Endothelial cell of umbilical vein (primary cell): ENCODE results near the gene KIAA0753. TPM values are rescaled to one million over a fixed set of nuclear protein-coding genes. Genes with fewer than 3 reads are reported as not detected.

Experiments
- BruUV-seq: library from RNA; stranded (reverse); fragments of 400-500 nt; replicated peaks from 2 replicates; lab custom pipeline; 2021; lab: Mats Ljungman, UMichigan
- CTCF ChIA-PET: fragments of 300-600, 350-600 bp; sonication (Branson Sonifier 250); formaldehyde crosslinking; loops from one replicate; lab custom pipeline; 2021; ENCODE audit warnings: antibody characterized with exemption, inconsistent platforms; lab: Charles Lee
- POLR2A ChIA-PET: fragments of 300-600, 350-600 bp; sonication (Branson Sonifier 250); formaldehyde crosslinking; loops from one replicate; lab custom pipeline; 2021; ENCODE audit warnings: antibody characterized with exemption, inconsistent platforms; lab: Charles Lee
- DNase-seq: peaks from one replicate; pipeline ENCODE4 v3.0.0-alpha.2; 2011; ENCODE audit warnings: low read depth, low spot score
- FAIRE-seq: peaks from 2 replicates; lab custom pipeline; 2011; peaks lifted over from hg19 to GRCh38; lab: Jason Lieb, UNC
- H2AFZ ChIP-seq: 2 replicates; pipeline ENCODE4 v1.6.0; 2012; ENCODE audit warnings: low read depth, low read length, control low read depth, inconsistent platforms
- H3K27ac ChIP-seq: 2 replicates; pipeline ENCODE4 v1.5.1; 2011; ENCODE audit warnings: low read depth, mild to moderate bottlenecking, control low read depth, low read length, moderate library complexity; ENCODE audit not compliant: insufficient read depth
- H3K27me3 ChIP-seq, 2 experiments: 2 replicates each; pipeline versions ENCODE4 v1.6.0 to v1.6.1; 2011; ENCODE audit warnings: low read length in 2 of 2, mixed read lengths in 1 of 2; ENCODE audit not compliant: control insufficient read depth in 2 of 2, insufficient read depth in 2 of 2
- H3K36me3 ChIP-seq, 2 experiments: 2 replicates in 1 of 2; 3 replicates in 1 of 2; pipeline ENCODE4 v1.5.1; 2011; ENCODE audit warnings: low read length in 2 of 2, mild to moderate bottlenecking in 1 of 2, moderate library complexity in 1 of 2; ENCODE audit not compliant: control insufficient read depth in 2 of 2, insufficient read depth in 2 of 2; ENCODE audit errors: extremely low read depth in 1 of 2
- H3K4me1 ChIP-seq: 3 replicates; pipeline ENCODE4 v1.5.1; 2011; ENCODE audit warnings: mild to moderate bottlenecking, low read length; ENCODE audit not compliant: control insufficient read depth, insufficient read depth; ENCODE audit errors: extremely low read depth
- H3K4me2 ChIP-seq: 2 replicates; pipeline ENCODE4 v1.6.1; 2011; ENCODE audit warnings: low read length, control low read depth, mixed read lengths; ENCODE audit not compliant: insufficient read depth
- H3K4me3 ChIP-seq, 3 experiments: fragments of 200-600 bp in 1 of 3; sonication (generic), shearing (Covaris generic) in 1 of 3; replicated peaks in 1 of 3; 2 replicates each; pipeline ENCODE4 v1.5.1; 2011 to 2016; ENCODE audit warnings: control low read depth in 3 of 3, low read length in 3 of 3, mild to moderate bottlenecking in 2 of 3, inconsistent platforms in 1 of 3, low read depth in 1 of 3, moderate library complexity in 1 of 3; ENCODE audit not compliant: insufficient read depth in 1 of 3
- H3K79me2 ChIP-seq: 2 replicates; pipeline ENCODE4 v1.6.0; 2012; ENCODE audit warnings: low read length, inconsistent platforms; ENCODE audit not compliant: control insufficient read depth, insufficient read depth
- H3K9ac ChIP-seq: replicated peaks from 2 replicates; pipeline ENCODE3; 2011; ENCODE audit warnings: low read length, control low read depth; ENCODE audit not compliant: insufficient read depth; ENCODE audit errors: extremely low read depth
- H3K9me1 ChIP-seq: replicated peaks from 3 replicates; pipeline ENCODE4 v1.6.0; 2011; ENCODE audit warnings: mild to moderate bottlenecking, low read length; ENCODE audit not compliant: control insufficient read depth, insufficient read depth; ENCODE audit errors: extremely low read depth
- H3K9me3 ChIP-seq: replicated peaks from 2 replicates; pipeline ENCODE4 v1.5.1; 2012; ENCODE audit warnings: low read length, inconsistent platforms; ENCODE audit not compliant: control insufficient read depth, insufficient read depth
- H4K20me1 ChIP-seq: replicated peaks from 2 replicates; pipeline ENCODE3; 2011; ENCODE audit warnings: mild to moderate bottlenecking, low read length; ENCODE audit not compliant: control insufficient read depth, insufficient read depth; ENCODE audit errors: extremely low read depth
- CTCF ChIP-seq, 2 donors: IDR thresholded peaks; 1 replicate in 1 of 2; 2 replicates in 1 of 2; pipeline ENCODE4 v1.5.1; 2011; ENCODE audit warnings: low read length in 2 of 2, mild to moderate bottlenecking in 2 of 2, moderate library complexity in 2 of 2, control low read depth in 1 of 2, inconsistent platforms in 1 of 2, low read depth in 1 of 2; ENCODE audit not compliant: insufficient read depth in 1 of 2; ENCODE audit errors: extremely low read depth in 1 of 2
- EZH2 ChIP-seq: IDR thresholded peaks from 2 replicates; pipeline ENCODE4 v1.6.1; 2012; ENCODE audit warnings: borderline replicate concordance, low read depth, mild to moderate bottlenecking, moderate library complexity, low read length, inconsistent platforms; ENCODE audit not compliant: severe bottlenecking
- FOS ChIP-seq: IDR thresholded peaks from 2 replicates; pipeline ENCODE4 v1.6.1; 2011; ENCODE audit warnings: mild to moderate bottlenecking, low read length, moderate library complexity, borderline replicate concordance; ENCODE audit not compliant: insufficient read depth
- GATA2 ChIP-seq: IDR thresholded peaks from 2 replicates; pipeline ENCODE4 v1.7.0; 2011; ENCODE audit warnings: low read depth, mild to moderate bottlenecking, moderate library complexity, mixed read lengths, low read length; ENCODE audit not compliant: insufficient read length, insufficient read depth
- JUN ChIP-seq: IDR thresholded peaks from 2 replicates; pipeline ENCODE4 v1.6.1; 2011; ENCODE audit warnings: borderline replicate concordance, low read depth; ENCODE audit not compliant: insufficient read length, insufficient read depth
- MYC ChIP-seq: IDR thresholded peaks from one replicate; pipeline ENCODE4 v1.6.1; 2011; ENCODE audit warnings: mild to moderate bottlenecking, low read depth, low read length
- POLR2AphosphoS5 ChIP-seq: IDR thresholded peaks from 2 replicates; pipeline ENCODE4 v1.6.1; 2012; ENCODE audit warnings: low read depth, mild to moderate bottlenecking, control low read depth, low read length, moderate library complexity; ENCODE audit not compliant: insufficient read depth
- dilution Hi-C: fragments of 300-500 bp; cut with MboI; formaldehyde crosslinking; loops from one replicate; pipeline ENCODE4 v1.15.0; 2019; ENCODE audit warnings: low sequenced_read_pairs; ENCODE audit not compliant: extremely low pct_ligation_motif_present
- intact Hi-C: fragments of 100-400 bp; cut with micrococcal nuclease; formaldehyde crosslinking; loops from one replicate; pipeline ENCODE4 v1.10.0; 2022
- polyA plus RNA-seq, 4 experiments: library from polyadenylated mRNA; depleted of rRNA in 3 of 4; stranded (reverse) in 3 of 4; unstranded in 1 of 4; fragments of >200 nt; gene quantifications; 2 replicates each; pipeline versions ENCODE4 v1.2.1 to v1.2.3, GENCODE V29; 2011 to 2012; ENCODE audit warnings: missing spikeins in 1 of 4
- total RNA-seq: library from RNA; stranded (reverse); gene quantifications from 2 replicates; pipeline ENCODE4 v1.2.3, GENCODE V29; 2021

KIAA0753 gene
- total and polyA plus RNA-seq, 2 donors (not counting 3 experiments of a cell fraction or from before 2014, with no cell fraction given): 5.3 to 23.9 TPM

- Histone ChIP-seq H2AFZ (no peak overlapping the region), H3K9me3 (no peaks in the 10 kb centered on the region), H3K79me2 (no peaks in the 10 kb centered on the region), H3K36me3 (no peaks in the 10 kb centered on the region), H3K4me2 (no peak overlapping the region), H4K20me1 (no peaks in the 10 kb centered on the region), H3K9me1 (no peaks in the 10 kb centered on the region), H3K27me3 (no peaks in the 10 kb centered on the region), H3K4me3 (no peak overlapping the region), H3K4me1 (no peaks in the 10 kb centered on the region), H3K9ac (no peak overlapping the region), H3K27ac (no peak overlapping the region)
- dilution Hi-C loops: no loop called here
- ChIA-PET POLR2A (no interaction called here), CTCF (interaction anchor here (0.6 to 5.3 kb wide), 6 partner anchors 33 to 243 kb away, joined by 4 to 61 read pairs (median 21); no protein-coding TSS in a partner anchor)
- FAIRE-seq (no peak), DNase-seq (no peak)
- intact Hi-C loops: loop anchor here (5.0 kb wide), 1 partner anchor 34 kb away; no protein-coding TSS in a partner anchor
- no peak for TF ChIP-seq CTCF (IDR thresholded peaks at IDR 0.05; ENCODE audit: extremely low read depth in 1 of 2, insufficient read depth in 1 of 2, low read depth in 1 of 2, low read length in 2 of 2)
- TF ChIP-seq GATA2: no peak
- no peak for TF ChIP-seq JUN
- no peak for TF ChIP-seq POLR2AphosphoS5
- TF ChIP-seq FOS: no peak
- TF ChIP-seq MYC: no peak
- no peak for TF ChIP-seq EZH2
- BruUV-seq: no TSS peak
These were observed 27.7 kb upstream of the KIAA0753 start for GRCh38 chr17:6668219-6668618.
